ENCODE measurements around the gene CEPT1. TPM values are rescaled to one million over a fixed set of nuclear protein-coding genes. Genes with fewer than 3 reads are reported as not detected.

CEPT1 gene
- total and polyA plus RNA-seq, 10 of the 15 experiments (the other 5 are each of a cell fraction or from before 2014, with no cell fraction given), result 29.4 to 77.9 (median 54.8) TPM

DNA sequence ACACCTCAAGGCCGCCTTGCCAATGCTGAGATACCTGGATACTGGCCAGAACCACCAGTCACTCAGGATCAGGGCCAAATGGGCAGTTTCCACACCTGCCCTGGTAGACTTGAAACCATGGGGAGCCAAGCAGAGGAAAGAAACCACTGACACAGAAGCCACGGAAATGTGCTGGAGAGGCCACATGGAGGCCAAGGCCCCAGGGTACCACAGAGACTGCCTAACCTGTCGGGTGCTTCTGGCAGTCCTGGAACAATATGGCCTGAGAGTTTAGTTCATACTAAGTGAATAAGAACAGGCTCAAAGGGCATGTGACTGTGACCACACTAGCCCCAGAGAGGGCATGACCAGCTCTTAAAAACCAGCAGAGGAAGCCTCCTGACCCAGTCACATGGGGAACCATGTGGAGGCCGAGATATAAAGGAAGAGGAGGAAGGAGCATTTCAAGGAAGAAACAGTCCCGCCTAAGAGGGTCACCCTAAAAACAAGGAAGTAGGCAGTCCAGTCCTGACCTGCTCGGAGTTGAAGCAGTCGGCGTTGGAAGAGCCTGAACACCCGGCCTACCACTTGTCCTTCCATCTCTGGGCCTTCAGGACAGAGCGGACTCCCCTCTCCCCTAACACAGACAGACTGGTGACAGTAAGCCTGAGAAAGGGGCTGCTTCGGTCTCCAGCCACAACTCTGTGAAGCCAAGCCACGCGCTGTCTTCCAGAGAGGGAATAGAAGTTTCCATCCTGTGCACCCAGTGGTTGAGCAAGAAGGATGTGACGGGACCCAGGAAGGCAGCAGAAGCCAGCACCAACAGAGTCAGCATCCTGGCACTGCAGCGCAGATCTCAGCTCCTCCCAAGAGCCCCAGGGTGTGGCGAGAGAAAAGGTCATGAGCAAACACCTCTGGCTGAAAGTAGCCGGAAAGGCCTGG, 60.1 kb downstream of the CEPT1 start, which contains the start of gene DENND2D (continued):
- TF ChIP-seq, protein P1, sequence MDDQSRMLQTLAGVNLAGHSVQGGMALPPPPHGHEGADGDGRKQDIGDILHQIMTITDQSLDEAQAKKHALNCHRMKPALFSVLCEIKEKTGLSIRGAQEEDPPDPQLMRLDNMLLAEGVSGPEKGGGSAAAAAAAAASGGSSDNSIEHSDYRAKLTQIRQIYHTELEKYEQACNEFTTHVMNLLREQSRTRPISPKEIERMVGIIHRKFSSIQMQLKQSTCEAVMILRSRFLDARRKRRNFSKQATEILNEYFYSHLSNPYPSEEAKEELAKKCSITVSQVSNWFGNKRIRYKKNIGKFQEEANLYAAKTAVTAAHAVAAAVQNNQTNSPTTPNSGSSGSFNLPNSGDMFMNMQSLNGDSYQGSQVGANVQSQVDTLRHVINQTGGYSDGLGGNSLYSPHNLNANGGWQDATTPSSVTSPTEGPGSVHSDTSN (IDR thresholded peaks at IDR 0.05; ENCODE audit: insufficient replicate concordance, low read depth, low read length), result peak; percentile 13
- TF ChIP-seq JUNB (IDR thresholded peaks at IDR 0.05) (no peak), WRNIP1 (IDR thresholded peaks at IDR 0.05; ENCODE audit: borderline replicate concordance, low read depth, low read length) (no peak; the same call in 1 of the 2 replicates), CEBPB (IDR thresholded peaks at IDR 0.05; ENCODE audit: borderline replicate concordance in 1 of 2, low read depth in 2 of 2, low read length in 2 of 2) (no peak), SMAD5 (IDR thresholded peaks at IDR 0.05; ENCODE audit: low read depth) (peak; percentile 95), ZNF384 (IDR thresholded peaks at IDR 0.05; ENCODE audit: borderline replicate concordance, low read depth, low read length) (no peak), SUZ12 (IDR thresholded peaks at IDR 0.05; ENCODE audit: unreplicated experiment) (no peak), FOXK2 (IDR thresholded peaks at IDR 0.05) (no peak)
- TF ChIP-seq, protein P2, sequence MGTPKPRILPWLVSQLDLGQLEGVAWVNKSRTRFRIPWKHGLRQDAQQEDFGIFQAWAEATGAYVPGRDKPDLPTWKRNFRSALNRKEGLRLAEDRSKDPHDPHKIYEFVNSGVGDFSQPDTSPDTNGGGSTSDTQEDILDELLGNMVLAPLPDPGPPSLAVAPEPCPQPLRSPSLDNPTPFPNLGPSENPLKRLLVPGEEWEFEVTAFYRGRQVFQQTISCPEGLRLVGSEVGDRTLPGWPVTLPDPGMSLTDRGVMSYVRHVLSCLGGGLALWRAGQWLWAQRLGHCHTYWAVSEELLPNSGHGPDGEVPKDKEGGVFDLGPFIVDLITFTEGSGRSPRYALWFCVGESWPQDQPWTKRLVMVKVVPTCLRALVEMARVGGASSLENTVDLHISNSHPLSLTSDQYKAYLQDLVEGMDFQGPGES (IDR thresholded peaks at IDR 0.05), result no peak
- TF ChIP-seq, protein P3, sequence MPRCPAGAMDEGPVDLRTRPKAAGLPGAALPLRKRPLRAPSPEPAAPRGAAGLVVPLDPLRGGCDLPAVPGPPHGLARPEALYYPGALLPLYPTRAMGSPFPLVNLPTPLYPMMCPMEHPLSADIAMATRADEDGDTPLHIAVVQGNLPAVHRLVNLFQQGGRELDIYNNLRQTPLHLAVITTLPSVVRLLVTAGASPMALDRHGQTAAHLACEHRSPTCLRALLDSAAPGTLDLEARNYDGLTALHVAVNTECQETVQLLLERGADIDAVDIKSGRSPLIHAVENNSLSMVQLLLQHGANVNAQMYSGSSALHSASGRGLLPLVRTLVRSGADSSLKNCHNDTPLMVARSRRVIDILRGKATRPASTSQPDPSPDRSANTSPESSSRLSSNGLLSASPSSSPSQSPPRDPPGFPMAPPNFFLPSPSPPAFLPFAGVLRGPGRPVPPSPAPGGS (IDR thresholded peaks at IDR 0.05; ENCODE audit: borderline replicate concordance, insufficient read depth, low read depth, low read length, poor library complexity, severe bottlenecking), result peak; percentile 74

All from GM12878 (cell line).